D721Med (cell line): ENCODE results near the gene AURKAIP1.
A peak's percentile ranks its signal among the peaks of the same experiment; 100 is the strongest.

ENCODE experiments used
- DNase-seq: peaks from one replicate; pipeline ENCODE4 v3.0.0; 2011; ENCODE audit warnings: low spot score; ENCODE audit not compliant: insufficient read length
- FAIRE-seq: peaks from 2 replicates; lab custom pipeline; 2011; peaks lifted over from hg19 to GRCh38; lab: Jason Lieb, UNC
- TF ChIP-seq, protein P1 (sequence below): IDR thresholded peaks from 2 replicates; pipeline ENCODE4 v1.5.1; 2012; ENCODE audit warnings: mild to moderate bottlenecking, control low read depth; ENCODE audit not compliant: insufficient read depth; ENCODE audit errors: missing control alignments

Gene AURKAIP1

GRCh38 chr1:1351511-1352427, 23.2 kb downstream of the AURKAIP1 start:
- DNase-seq (no peak), FAIRE-seq (no peak)
- TF ChIP-seq, protein P1, sequence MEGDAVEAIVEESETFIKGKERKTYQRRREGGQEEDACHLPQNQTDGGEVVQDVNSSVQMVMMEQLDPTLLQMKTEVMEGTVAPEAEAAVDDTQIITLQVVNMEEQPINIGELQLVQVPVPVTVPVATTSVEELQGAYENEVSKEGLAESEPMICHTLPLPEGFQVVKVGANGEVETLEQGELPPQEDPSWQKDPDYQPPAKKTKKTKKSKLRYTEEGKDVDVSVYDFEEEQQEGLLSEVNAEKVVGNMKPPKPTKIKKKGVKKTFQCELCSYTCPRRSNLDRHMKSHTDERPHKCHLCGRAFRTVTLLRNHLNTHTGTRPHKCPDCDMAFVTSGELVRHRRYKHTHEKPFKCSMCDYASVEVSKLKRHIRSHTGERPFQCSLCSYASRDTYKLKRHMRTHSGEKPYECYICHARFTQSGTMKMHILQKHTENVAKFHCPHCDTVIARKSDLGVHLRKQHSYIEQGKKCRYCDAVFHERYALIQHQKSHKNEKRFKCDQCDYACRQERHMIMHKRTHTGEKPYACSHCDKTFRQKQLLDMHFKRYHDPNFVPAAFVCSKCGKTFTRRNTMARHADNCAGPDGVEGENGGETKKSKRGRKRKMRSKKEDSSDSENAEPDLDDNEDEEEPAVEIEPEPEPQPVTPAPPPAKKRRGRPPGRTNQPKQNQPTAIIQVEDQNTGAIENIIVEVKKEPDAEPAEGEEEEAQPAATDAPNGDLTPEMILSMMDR = no peak

DNA sequence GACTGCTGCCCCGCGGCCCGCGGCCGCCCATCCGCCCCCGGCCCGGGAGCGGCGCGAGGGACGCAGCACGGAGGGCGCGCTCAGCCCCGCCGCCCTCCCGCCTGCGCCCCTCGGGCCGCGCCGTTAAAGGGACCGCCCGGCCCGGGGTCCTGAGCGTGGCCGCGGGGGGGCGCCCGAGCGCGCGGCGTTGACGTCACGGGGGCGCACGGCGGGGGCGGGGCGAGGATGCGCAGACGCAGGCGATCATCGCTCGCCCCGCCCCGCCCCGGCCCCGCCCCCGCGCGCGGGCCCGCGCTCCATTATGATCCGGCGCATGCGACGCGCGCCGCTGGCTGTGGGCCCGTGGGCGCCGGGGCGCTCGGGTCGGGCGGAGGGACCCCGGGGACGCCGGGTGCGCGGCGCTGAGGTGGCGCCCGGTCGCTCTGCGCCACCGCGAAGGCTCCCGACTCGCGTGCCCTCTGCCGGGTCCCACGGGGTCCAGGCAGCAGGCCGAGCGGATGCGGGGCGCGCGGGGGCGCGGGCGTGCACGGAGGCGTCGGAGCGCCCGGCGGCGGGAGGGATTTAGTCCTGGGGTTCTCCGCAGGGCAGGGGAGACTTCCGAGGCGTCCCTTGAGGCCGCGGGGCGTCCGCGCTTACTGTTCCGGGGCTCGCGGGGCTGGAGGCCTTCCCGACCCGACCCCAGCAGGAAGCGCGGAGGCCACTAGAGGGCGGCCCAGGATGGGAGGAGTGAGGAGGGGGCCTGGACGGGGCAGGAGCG, 25.6 kb downstream of the AURKAIP1 start, which contains the start of gene DVL1:
Gene DVL1, minus strand, starts transcription at position 163 of the 757 bp plus-strand sequence. CDS start 353 bp downstream, outside the sequence.
- FAIRE-seq (no peak), DNase-seq (no peak)
- TF ChIP-seq, protein P1 = peak; percentile 45

- no peak for DNase-seq
- no peak for FAIRE-seq
- TF ChIP-seq, protein P1 = no peak
These were observed 26.4 kb downstream of the AURKAIP1 start for GRCh38 chr1:1348420-1349255.

GRCh38 chr1:1347663-1348419, 27.2 kb downstream of the AURKAIP1 start:
- DNase-seq = no peak
- no peak for FAIRE-seq
- TF ChIP-seq, protein P1 = no peak

- no peak for FAIRE-seq
- no peak for DNase-seq
- TF ChIP-seq, protein P1 = no peak
These were observed 27.9 kb downstream of the AURKAIP1 start for GRCh38 chr1:1347026-1347595.

DNA sequence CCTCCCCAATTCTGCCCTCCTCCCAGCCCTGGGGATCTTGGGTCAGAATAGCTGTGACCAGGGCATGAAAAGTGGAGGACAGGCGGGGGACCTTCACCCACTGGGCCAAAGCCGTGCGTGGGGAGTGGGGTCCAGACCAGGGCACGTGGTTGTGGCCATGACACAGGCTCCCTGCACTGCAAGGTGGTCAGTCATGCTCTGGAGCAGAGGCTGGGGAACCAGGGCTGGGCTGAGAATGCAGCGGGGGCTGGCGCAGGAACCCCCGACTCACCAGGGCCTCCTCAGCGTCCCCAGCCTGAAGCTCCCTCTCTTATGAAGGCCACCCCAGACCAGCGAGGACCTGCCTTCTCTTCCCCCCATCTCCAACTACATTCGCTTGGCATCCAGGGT, 28.5 kb downstream of the AURKAIP1 start:
- TF ChIP-seq, protein P1 = no peak
- FAIRE-seq = no peak

More for the DNA sequence above, 28.5 kb downstream of the AURKAIP1 start:
- no peak for DNase-seq
